PC-9 (cell line): ENCODE measurements around the gene APCDD1L. TPM values are rescaled to one million over a fixed set of nuclear protein-coding genes. Genes with fewer than 3 reads are reported as not detected.

Source experiments
- BruUV-seq: library from RNA; stranded (reverse); fragments of 400-500 nt; replicated peaks from 2 replicates; lab custom pipeline; 2021; lab: Mats Ljungman, UMichigan
- CTCF ChIA-PET: fragments of 300-600 bp; sonication (Branson Sonifier 250); formaldehyde crosslinking; loops from one replicate; lab custom pipeline; 2022; ENCODE audit warnings: antibody characterized with exemption; lab: Charles Lee
- POLR2A ChIA-PET: fragments of 300-600 bp; sonication (Branson Sonifier 250); formaldehyde crosslinking; loops from one replicate; lab custom pipeline; 2022; ENCODE audit warnings: antibody characterized with exemption; ENCODE audit not compliant: unreplicated experiment; lab: Charles Lee
- DNase-seq, 2 experiments: peaks; one replicate each; pipeline versions ENCODE4 v3.0.0 to v3.0.0-alpha.2; 2015 to 2022; ENCODE audit warnings: mixed read lengths in 1 of 2
- H2AFZ ChIP-seq: fragments of 200-600 bp; sonication (generic); 2 replicates; pipeline ENCODE4 v1.8.1; 2017; ENCODE audit warnings: antibody characterized with exemption
- H3F3A ChIP-seq: fragments of 200-600 bp; sonication (generic); 2 replicates; pipeline ENCODE4 v1.8.1; 2017; ENCODE audit warnings: antibody characterized with exemption, mild to moderate bottlenecking, low read depth; ENCODE audit not compliant: insufficient read depth
- H3K27ac ChIP-seq: fragments of 200-600 bp; sonication (generic); 2 replicates; pipeline ENCODE4 v1.6.1; 2016; ENCODE audit warnings: mixed run types
- H3K27me3 ChIP-seq: fragments of 200-600 bp; sonication (generic); 2 replicates; pipeline ENCODE4 v1.6.1; 2016; ENCODE audit warnings: low read depth, mixed run types; ENCODE audit not compliant: insufficient read depth
- H3K36me3 ChIP-seq: fragments of 200-600 bp; sonication (generic); 2 replicates; pipeline ENCODE4 v1.6.1; 2016; ENCODE audit warnings: low read depth, mixed run types
- H3K4me1 ChIP-seq: fragments of 200-600 bp; sonication (generic); replicated peaks from 2 replicates; pipeline ENCODE4 v1.6.1; 2016; ENCODE audit warnings: mixed run types; ENCODE audit not compliant: insufficient read depth
- H3K4me2 ChIP-seq: fragments of 200-600 bp; sonication (generic); 2 replicates; pipeline ENCODE4 v1.6.1; 2017; ENCODE audit warnings: mixed run types
- H3K4me3 ChIP-seq: fragments of 200-600 bp; sonication (generic); 2 replicates; pipeline ENCODE4 v1.6.1; 2016; ENCODE audit warnings: mixed run types
- H3K79me2 ChIP-seq: fragments of 200-600 bp; sonication (generic); 2 replicates; pipeline ENCODE4 v1.6.1; 2017; ENCODE audit warnings: low read depth, mixed run types
- H3K9me2 ChIP-seq: fragments of 200-600 bp; sonication (generic); 2 replicates; pipeline ENCODE4 v1.8.1; 2017; ENCODE audit warnings: mild to moderate bottlenecking; ENCODE audit not compliant: insufficient read depth
- H3K9me3 ChIP-seq: fragments of 200-600 bp; sonication (generic); 2 replicates; pipeline ENCODE4 v1.8.1; 2016; ENCODE audit warnings: low read depth; ENCODE audit not compliant: insufficient read depth
- H4K20me1 ChIP-seq: fragments of 200-600 bp; sonication (generic); 2 replicates; pipeline ENCODE4 v1.8.1; 2017; ENCODE audit not compliant: insufficient read depth
- CTCF ChIP-seq: fragments of 200-600 bp; sonication (generic); conservative IDR thresholded peaks from 2 replicates; pipeline ENCODE4 v1.6.1; 2017; ENCODE audit warnings: mixed run types, antibody characterized with exemption, mild to moderate bottlenecking, moderate library complexity
- EZH2 ChIP-seq: fragments of 200-600 bp; sonication (generic); IDR thresholded peaks from 2 replicates; pipeline ENCODE4 v1.8.0; 2017; ENCODE audit warnings: antibody characterized with exemption, low read depth
- intact Hi-C: fragments of 100-400 bp; cut with micrococcal nuclease; formaldehyde crosslinking; loops from one replicate; pipeline ENCODE4 v1.10.0; 2022; ENCODE audit not compliant: unreplicated experiment
- total RNA-seq: library from RNA; stranded (reverse); gene quantifications from 2 replicates; pipeline ENCODE4 v1.2.3, GENCODE V29; 2021

APCDD1L gene
- total RNA-seq, 1 experiment from 2014 or later = 3.0 TPM

GRCh38 chr20:58467572-58468527 lies 47.3 kb downstream of the APCDD1L start:
- no peak overlapping the region for H3K4me2 ChIP-seq
- H3F3A ChIP-seq = no peaks in the 10 kb centered on the region
- CTCF ChIA-PET = interaction anchor here (0.6 kb wide), 1 partner anchor 185 kb away, joined by 3 read pairs; no protein-coding TSS in a partner anchor
- no peaks in the 10 kb centered on the region for H3K36me3 ChIP-seq
- no TSS peak for BruUV-seq
- no peaks in the 10 kb centered on the region for H3K4me1 ChIP-seq
- no peaks in the 10 kb centered on the region for H3K9me3 ChIP-seq
- TF ChIP-seq EZH2 (no peak), CTCF (no peak)
- no peak overlapping the region for H2AFZ ChIP-seq
- H3K27me3 ChIP-seq = no peaks in the 10 kb centered on the region
- no peaks in the 10 kb centered on the region for H3K9me2 ChIP-seq
- no peak overlapping the region for H3K4me3 ChIP-seq
- H3K27ac ChIP-seq = no peak overlapping the region
- H4K20me1 ChIP-seq = no peaks in the 10 kb centered on the region
- POLR2A ChIA-PET = no interaction called here
- no peaks in the 10 kb centered on the region for H3K79me2 ChIP-seq
- intact Hi-C loops = no loop called here
- DNase-seq = no peak

GRCh38 chr20:58466729-58467571 lies 48.2 kb downstream of the APCDD1L start:
- H3K9me3 ChIP-seq = no peaks in the 10 kb centered on the region
- H3K36me3 ChIP-seq = no peaks in the 10 kb centered on the region
- ChIA-PET CTCF (interaction anchor here (0.6 kb wide), 1 partner anchor 186 kb away, joined by 3 read pairs; no protein-coding TSS in a partner anchor), POLR2A (no interaction called here)
- H3F3A ChIP-seq = no peaks in the 10 kb centered on the region
- H3K27me3 ChIP-seq = no peaks in the 10 kb centered on the region
- no peaks in the 10 kb centered on the region for H3K9me2 ChIP-seq
- no peaks in the 10 kb centered on the region for H3K79me2 ChIP-seq
- intact Hi-C loops = no loop called here
- H3K4me1 ChIP-seq = no peaks in the 10 kb centered on the region
- H2AFZ ChIP-seq = no peak overlapping the region
- H4K20me1 ChIP-seq = no peaks in the 10 kb centered on the region
- no peak overlapping the region for H3K4me3 ChIP-seq
- no peak overlapping the region for H3K4me2 ChIP-seq
- TF ChIP-seq EZH2 (no peak), CTCF (no peak)
- BruUV-seq = no TSS peak
- no peak overlapping the region for H3K27ac ChIP-seq
- DNase-seq = no peak

GRCh38 chr20:58466095-58466708 lies 49.0 kb downstream of the APCDD1L start:
- DNase-seq = no peak
- no TSS peak for BruUV-seq
- Histone ChIP-seq H2AFZ (no peak overlapping the region), H3K79me2 (no peaks in the 10 kb centered on the region), H3K4me2 (no peak overlapping the region), H3K27ac (no peak overlapping the region), H3K9me3 (no peaks in the 10 kb centered on the region), H3F3A (no peaks in the 10 kb centered on the region), H3K36me3 (no peaks in the 10 kb centered on the region), H4K20me1 (no peaks in the 10 kb centered on the region), H3K27me3 (no peaks in the 10 kb centered on the region), H3K4me3 (no peak overlapping the region), H3K4me1 (no peaks in the 10 kb centered on the region), H3K9me2 (no peaks in the 10 kb centered on the region)
- ChIA-PET CTCF (no interaction called here), POLR2A (no interaction called here)
- TF ChIP-seq EZH2 (no peak), CTCF (no peak)
- intact Hi-C loops = no loop called here
